Measurements from ENCODE around the gene MOCOS. TPM values are rescaled to one million over a fixed set of nuclear protein-coding genes. Genes with fewer than 3 reads are reported as not detected.

The MOCOS gene
- total and polyA plus RNA-seq, 2 of the 13 experiments (the other 11 are each of a cell fraction or from before 2014, with no cell fraction given), result 7.7 to 15.4 TPM

DNA sequence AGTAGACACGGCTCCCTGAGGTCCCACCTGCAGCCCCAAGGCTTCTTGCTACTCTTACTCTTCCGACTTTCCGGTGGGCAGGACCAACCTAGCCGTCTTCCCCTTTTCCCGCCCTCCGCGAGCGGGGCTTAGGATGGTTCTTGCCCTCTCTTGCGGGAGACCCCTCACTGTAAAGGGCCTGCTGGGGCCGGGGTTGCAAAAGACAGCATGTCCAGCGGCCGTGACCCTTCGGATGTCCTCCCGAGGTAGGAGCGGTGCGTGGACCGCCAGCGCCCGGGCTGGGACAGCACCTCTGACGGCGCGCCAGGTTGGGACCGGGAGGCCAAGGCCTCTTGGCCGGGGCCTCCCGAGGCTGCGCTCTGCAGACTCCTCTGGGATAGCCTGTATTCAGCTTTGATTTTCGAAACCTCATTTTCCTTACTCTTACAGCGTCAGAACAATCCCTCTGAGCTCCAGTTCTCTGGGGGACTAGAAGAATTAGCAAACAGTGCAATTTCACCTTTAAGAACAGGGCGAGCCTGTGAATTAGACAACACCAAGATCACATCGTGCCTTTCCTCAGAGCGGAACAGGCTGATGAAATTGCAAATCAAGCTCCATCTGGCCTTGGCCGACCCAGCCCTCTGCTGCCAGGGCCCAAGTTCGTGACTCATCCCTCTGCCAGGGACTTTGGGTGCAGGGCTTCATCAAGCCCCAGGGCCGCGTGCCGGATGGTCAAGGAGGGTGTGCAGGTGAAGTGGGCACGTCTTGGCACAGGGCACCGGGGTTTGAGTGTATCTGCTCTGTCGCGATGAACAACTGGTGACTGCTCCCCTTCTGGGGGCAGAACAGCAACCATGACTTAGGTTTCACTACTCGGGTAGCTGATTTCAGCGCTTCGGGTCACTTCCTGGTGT lies 777 bp downstream of the MOCOS start (continued):
- TF ChIP-seq, protein P1, sequence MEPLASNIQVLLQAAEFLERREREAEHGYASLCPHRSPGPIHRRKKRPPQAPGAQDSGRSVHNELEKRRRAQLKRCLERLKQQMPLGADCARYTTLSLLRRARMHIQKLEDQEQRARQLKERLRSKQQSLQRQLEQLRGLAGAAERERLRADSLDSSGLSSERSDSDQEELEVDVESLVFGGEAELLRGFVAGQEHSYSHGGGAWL (CRISPR knock-in tag; IDR thresholded peaks at IDR 0.05), result peak; percentile 72; the same call in 1 of the 2 replicates
- TF ChIP-seq JUNB (CRISPR knock-in tag; IDR thresholded peaks at IDR 0.05; ENCODE audit: borderline replicate concordance), result no peak; the same call in 1 of the 2 replicates
- 0 out of 2 replicates have a peak, but pooled peaks have one; percentile 44 for TF ChIP-seq ZSCAN21 (CRISPR knock-in tag; IDR thresholded peaks at IDR 0.05; ENCODE audit: borderline replicate concordance)
- 0 out of 2 replicates have a peak, but pooled peaks have one; percentile 45 for TF ChIP-seq ZNF329 (CRISPR knock-in tag; IDR thresholded peaks at IDR 0.05; ENCODE audit: low read depth)
- TF ChIP-seq ZNF143 (CRISPR knock-in tag; IDR thresholded peaks at IDR 0.05), result no peak
- TF ChIP-seq KDM1A (CRISPR knock-in tag; IDR thresholded peaks at IDR 0.05), result 0 out of 2 replicates have a peak, but pooled peaks have one; percentile 33
- TF ChIP-seq, protein P2, sequence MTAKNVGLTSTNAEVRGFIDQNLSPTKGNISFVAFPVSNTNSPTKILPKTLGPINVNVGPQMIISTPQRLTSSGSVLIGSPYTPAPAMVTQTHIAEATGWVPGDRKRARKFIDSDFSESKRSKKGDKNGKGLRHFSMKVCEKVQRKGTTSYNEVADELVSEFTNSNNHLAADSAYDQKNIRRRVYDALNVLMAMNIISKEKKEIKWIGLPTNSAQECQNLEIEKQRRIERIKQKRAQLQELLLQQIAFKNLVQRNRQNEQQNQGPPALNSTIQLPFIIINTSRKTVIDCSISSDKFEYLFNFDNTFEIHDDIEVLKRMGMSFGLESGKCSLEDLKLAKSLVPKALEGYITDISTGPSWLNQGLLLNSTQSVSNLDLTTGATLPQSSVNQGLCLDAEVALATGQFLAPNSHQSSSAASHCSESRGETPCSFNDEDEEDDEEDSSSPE (CRISPR knock-in tag; IDR thresholded peaks at IDR 0.05), result peak; percentile 38
- TF ChIP-seq FOXA3 (CRISPR knock-in tag; IDR thresholded peaks at IDR 0.05), result peak; percentile 32; the same call in 1 of the 2 replicates
- TF ChIP-seq ZMYM4 (CRISPR knock-in tag; IDR thresholded peaks at IDR 0.05), result 0 out of 2 replicates have a peak, but pooled peaks have one; percentile 13
- TF ChIP-seq ZNF451 (CRISPR knock-in tag; IDR thresholded peaks at IDR 0.05), result peak; percentile 12; the same call in 1 of the 2 replicates
- TF ChIP-seq ZNF616 (CRISPR knock-in tag; IDR thresholded peaks at IDR 0.05; ENCODE audit: low read depth), result 0 out of 2 replicates have a peak, but pooled peaks have one; percentile 0
- TF ChIP-seq, protein P3, sequence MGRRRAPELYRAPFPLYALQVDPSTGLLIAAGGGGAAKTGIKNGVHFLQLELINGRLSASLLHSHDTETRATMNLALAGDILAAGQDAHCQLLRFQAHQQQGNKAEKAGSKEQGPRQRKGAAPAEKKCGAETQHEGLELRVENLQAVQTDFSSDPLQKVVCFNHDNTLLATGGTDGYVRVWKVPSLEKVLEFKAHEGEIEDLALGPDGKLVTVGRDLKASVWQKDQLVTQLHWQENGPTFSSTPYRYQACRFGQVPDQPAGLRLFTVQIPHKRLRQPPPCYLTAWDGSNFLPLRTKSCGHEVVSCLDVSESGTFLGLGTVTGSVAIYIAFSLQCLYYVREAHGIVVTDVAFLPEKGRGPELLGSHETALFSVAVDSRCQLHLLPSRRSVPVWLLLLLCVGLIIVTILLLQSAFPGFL (CRISPR knock-in tag; IDR thresholded peaks at IDR 0.05), result 0 out of 2 replicates have a peak, but pooled peaks have one; percentile 13
- TF ChIP-seq, protein P4, sequence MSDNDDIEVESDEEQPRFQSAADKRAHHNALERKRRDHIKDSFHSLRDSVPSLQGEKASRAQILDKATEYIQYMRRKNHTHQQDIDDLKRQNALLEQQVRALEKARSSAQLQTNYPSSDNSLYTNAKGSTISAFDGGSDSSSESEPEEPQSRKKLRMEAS (IDR thresholded peaks at IDR 0.05), result peak; percentile 86
- TF ChIP-seq, protein P5, sequence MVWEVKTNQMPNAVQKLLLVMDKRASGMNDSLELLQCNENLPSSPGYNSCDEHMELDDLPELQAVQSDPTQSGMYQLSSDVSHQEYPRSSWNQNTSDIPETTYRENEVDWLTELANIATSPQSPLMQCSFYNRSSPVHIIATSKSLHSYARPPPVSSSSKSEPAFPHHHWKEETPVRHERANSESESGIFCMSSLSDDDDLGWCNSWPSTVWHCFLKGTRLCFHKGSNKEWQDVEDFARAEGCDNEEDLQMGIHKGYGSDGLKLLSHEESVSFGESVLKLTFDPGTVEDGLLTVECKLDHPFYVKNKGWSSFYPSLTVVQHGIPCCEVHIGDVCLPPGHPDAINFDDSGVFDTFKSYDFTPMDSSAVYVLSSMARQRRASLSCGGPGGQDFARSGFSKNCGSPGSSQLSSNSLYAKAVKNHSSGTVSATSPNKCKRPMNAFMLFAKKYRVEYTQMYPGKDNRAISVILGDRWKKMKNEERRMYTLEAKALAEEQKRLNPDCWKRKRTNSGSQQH (CRISPR knock-in tag; IDR thresholded peaks at IDR 0.05; ENCODE audit: low read depth), result 0 out of 2 replicates have a peak, but pooled peaks have one; percentile 60
- TF ChIP-seq RAD21 (CRISPR knock-in tag; IDR thresholded peaks at IDR 0.05), result no peak
- TF ChIP-seq ZNF292 (CRISPR knock-in tag; IDR thresholded peaks at IDR 0.05; ENCODE audit: borderline replicate concordance, low read depth), result no peak
- peak; percentile 54 for TF ChIP-seq GATAD2A (CRISPR knock-in tag; IDR thresholded peaks at IDR 0.05)
- TF ChIP-seq, protein P6, sequence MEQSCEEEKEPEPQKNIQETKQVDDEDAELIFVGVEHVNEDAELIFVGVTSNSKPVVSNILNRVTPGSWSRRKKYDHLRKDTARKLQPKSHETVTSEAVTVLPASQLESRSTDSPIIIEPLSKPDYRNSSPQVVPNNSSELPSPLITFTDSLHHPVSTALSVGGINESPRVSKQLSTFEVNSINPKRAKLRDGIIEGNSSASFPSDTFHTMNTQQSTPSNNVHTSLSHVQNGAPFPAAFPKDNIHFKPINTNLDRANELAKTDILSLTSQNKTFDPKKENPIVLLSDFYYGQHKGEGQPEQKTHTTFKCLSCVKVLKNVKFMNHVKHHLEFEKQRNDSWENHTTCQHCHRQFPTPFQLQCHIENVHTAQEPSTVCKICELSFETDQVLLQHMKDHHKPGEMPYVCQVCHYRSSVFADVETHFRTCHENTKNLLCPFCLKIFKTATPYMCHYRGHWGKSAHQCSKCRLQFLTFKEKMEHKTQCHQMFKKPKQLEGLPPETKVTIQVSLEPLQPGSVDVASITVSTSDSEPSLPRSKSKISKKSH (CRISPR knock-in tag; IDR thresholded peaks at IDR 0.05; ENCODE audit: borderline replicate concordance), result peak; percentile 64; the same call in 1 of the 2 replicates
- TF ChIP-seq FOSL2 (CRISPR knock-in tag; IDR thresholded peaks at IDR 0.05), result peak; percentile 97
- no peak for TF ChIP-seq PITX1 (CRISPR knock-in tag; IDR thresholded peaks at IDR 0.05)
- TF ChIP-seq ZNF33A (CRISPR knock-in tag; IDR thresholded peaks at IDR 0.05; ENCODE audit: borderline replicate concordance), result no peak
- TF ChIP-seq ZNF788 (CRISPR knock-in tag; IDR thresholded peaks at IDR 0.05; ENCODE audit: borderline replicate concordance), result peak; percentile 60; the same call in 1 of the 2 replicates
- TF ChIP-seq ZNF382 (CRISPR knock-in tag; IDR thresholded peaks at IDR 0.05; ENCODE audit: borderline replicate concordance), result no peak
